GM18498 (cell line): ENCODE data around the gene RNF183.
"Not testable (repeated sequence)": the region's sequence is repeated elsewhere in the genome, so short reads cannot be mapped to it uniquely, and the experiment has no call there.

Experiments used
- ATAC-seq: cut with Tn5 transposase; IDR thresholded peaks from one replicate; pipeline ENCODE4 v1.9.1; 2021; ENCODE audit warnings: mild to moderate bottlenecking, moderate library complexity; ENCODE audit not compliant: unreplicated experiment

RNF183 gene

DNA sequence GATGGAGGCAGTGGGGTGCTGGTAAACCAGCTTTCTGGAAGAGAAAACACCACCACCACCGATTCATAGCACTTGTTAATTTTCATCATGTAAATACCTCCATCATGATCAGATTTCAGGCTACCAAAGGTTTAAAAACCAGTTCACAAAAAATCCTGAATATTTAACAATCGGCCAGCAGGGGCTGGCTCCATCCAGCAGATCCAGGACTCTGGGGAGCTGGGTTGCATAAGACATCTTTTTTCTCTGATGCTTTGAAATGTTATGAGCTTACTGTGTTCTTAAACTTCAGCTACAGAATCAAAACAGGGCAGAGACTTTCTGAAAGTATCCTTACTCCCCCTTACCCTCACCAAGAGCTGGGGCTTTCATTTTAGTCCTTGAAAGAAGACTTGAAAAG lies 14.6 kb upstream of the RNF183 start:
- ATAC-seq = no peak

DNA sequence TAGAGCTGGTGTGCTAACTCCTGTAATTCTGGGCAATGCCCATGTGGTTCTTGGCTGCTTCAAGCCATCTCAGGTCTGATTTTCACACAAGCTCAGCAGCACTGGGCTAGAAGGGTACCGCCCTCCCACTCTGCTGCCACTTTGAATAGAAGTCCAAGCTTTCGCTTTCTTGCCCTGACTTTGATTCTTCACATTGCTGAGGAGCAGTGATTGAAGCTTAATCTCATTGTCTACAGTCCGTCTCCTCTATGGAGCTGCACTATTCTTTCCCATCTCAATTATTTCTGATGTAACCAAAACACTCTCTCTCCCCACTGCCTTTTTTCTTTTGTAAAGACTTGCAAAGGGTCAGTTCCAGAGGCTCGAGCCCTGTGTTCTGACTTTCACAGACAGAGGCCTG lies 12.9 kb upstream of the RNF183 start:
- no peak for ATAC-seq

DNA sequence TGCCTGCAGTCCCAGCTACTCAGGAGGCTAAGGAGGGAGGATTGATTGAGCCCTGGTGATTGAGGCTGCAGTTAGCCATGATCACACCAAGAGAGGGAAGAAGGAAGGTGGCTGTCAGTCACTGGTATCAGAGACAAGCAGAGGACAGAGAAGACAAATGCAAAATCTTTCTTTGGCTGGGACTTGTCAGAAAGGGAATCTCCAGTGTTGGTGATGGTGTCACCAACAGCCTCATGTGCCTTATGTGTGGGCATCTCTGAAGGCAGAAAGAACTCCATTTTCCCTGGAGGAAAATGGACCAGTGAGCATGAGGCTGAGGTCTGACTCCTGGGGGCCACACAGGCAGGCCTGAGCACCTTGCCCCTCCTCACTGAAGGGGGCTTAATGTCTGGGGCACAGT lies 12.1 kb upstream of the RNF183 start:
- ATAC-seq = no peak

DNA sequence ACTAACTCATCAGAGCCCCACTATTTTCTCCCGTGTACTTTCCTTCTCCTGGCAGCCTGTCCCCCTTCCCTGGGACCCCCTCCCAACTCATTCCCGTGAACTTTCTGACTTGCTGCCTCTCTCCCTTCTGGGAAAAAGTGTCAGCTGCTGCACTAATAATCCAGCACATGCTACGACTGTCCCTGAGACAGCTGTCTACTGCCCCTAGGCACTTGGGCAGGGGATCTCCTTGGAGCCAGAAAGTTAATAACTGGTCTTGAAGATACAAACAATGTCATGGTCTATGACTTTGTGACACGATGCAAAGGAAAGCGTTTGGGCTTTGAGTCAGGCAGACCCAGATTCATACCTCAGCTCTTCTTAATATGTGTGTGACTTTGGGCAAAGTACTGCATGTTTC lies 10.1 kb upstream of the RNF183 start:
- no peak for ATAC-seq

DNA sequence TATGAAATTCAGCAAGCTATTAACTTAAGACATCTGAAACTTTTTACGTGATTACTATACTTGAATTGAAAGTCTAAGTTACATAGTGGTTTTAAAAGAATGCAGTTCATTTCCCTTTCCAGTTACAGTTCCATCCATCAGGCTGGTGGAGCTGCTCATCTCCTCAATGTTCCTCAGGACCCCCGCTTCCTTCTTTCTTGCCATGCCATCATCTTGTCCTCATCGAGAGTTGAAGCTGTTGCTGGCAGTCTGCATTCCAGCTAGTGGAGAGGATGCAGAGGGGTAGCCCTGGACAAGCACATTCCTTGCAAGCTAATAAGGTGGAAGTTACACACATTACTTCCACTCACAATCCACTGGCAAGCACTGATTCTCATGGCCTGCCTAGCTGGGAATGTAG lies 8.8 kb upstream of the RNF183 start:
- ATAC-seq = no peak

DNA sequence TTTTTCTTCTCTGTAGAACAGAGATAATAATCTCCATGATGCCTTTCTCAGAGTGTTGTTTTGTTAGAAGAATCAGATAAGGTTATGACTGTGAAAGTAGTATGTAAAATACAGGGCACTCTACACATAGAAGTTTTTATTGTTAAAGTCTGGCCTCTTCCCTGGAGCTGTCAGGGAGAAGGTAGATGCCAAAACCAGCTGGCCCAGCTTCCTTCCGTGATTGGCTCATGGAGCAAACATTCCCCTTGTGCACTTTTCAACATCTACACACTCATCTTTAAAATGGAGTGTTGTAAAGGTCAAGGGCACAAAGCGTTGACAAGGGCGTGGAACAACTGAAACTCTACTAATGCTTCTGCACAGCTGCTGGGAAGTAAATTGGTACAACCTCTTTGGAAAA lies 7.4 kb upstream of the RNF183 start:
- ATAC-seq = no peak

DNA sequence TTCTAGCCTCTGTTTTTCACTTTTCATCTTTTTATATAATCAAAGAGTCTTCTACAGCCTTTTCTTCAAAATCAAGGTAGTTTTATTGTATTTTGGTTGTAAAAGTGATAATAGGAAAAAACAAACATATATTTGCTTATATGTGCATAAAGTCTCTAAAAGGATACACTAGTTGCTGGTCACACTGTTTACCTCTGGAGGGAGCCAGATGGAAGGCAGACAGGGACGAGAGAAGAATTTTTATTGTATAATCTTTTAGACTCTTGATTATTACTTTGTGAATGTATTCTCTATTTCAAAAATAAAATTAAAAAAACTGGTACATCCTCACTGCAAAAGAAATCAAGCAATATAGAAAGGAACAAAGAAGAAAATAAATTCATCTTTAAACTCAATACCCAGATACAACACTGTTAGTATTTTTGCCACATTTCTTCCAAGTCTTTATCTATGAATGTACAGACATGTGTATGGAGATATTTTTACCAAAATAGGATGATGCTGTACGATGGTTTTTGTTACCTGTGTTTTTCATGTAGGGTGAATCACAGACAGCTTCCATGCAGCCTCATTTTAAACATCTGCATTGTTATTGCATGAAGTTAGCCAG lies 6.1 kb upstream of the RNF183 start:
- no peak for ATAC-seq

DNA sequence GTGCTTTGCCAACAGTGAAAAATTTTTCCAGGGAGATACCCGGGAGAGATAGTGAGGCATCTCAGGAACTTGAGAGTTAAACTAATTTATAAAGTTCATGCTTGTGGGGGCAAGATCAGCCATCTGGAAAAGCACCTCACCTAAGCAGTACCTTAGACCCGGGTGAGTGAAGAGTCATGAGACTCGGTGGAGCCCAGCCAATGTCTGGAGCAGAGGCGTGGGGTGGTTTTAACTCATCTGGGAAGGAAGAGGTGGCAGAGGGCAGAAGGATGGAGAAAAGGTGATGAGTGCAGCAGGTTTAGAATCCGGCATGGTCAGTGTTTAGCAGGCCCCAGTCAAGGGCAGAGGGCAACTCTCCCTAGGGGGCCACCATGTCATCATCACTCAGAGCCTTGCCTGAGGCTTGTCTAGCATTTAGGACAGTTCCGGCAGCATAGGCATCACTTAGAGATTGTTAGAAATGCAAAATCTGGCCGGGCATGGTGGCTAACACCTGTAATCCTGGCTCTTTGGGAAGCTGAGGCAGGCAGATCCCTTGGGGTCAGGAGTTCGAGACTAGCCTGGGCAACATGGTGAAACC lies 4.3 kb upstream of the RNF183 start:
- no peak for ATAC-seq

DNA sequence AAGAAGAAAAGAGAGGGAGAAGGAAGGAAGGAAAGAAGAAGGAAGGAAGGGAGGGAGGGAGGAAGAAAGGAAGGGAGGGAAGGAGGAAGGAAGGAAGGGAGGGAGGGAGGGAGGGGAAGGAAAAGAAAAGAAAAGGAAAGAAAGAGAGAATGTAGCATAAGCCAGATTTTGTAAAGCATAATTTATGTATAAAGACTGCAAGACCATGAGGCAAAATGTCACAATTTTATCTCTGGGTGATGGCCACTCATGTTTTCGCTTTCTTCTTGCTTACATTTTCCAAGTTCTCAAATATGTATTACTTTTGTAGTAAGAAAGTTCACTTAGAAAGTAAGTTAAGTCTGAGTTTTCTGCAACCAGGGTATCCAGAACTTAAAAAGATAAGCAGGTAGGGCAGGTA lies 3.4 kb upstream of the RNF183 start:
- ATAC-seq = no peak

DNA sequence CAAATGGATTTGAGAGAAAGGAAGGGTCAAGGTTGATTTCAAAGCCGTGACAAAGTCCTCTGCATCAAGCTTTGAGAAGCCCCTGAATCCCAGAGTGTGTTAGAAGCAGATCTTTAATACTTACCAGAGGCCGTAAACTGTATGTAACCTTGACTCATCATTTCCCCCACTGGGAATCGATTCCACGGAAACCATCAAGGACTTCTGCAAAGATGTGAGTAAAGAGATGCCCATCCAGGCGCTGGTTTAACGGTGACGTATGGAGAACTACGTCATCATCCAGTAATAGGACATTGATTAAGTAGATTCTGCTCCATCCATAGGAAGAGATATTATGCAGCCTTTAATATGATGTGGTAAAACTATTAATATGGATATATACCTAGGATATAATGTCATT lies 1.6 kb downstream of the RNF183 start:
- no peak for ATAC-seq

DNA sequence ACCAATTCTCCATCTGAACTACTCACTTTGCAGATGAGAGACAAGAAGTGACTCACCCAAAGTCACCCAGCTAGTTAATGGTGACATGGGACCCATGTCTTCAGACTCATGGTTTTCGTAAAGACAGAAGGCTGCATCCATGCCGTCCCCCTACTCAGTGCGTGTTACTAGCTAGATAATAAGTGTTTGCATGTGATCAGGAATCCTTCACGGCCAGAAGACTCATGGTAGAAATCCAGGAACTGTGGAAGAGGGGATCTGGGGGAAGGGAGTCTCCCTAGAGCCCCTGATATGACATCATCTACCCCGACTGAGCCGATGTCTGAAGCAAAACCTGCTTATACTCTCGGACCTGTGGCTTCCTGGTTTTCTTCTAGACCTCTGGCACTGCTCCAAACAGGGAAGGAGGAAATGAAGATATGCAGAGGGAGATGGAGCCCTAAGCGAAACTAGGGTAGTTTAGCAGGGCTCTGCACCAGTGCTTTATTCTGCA lies 3.3 kb downstream of the RNF183 start:
- ATAC-seq = no peak

DNA sequence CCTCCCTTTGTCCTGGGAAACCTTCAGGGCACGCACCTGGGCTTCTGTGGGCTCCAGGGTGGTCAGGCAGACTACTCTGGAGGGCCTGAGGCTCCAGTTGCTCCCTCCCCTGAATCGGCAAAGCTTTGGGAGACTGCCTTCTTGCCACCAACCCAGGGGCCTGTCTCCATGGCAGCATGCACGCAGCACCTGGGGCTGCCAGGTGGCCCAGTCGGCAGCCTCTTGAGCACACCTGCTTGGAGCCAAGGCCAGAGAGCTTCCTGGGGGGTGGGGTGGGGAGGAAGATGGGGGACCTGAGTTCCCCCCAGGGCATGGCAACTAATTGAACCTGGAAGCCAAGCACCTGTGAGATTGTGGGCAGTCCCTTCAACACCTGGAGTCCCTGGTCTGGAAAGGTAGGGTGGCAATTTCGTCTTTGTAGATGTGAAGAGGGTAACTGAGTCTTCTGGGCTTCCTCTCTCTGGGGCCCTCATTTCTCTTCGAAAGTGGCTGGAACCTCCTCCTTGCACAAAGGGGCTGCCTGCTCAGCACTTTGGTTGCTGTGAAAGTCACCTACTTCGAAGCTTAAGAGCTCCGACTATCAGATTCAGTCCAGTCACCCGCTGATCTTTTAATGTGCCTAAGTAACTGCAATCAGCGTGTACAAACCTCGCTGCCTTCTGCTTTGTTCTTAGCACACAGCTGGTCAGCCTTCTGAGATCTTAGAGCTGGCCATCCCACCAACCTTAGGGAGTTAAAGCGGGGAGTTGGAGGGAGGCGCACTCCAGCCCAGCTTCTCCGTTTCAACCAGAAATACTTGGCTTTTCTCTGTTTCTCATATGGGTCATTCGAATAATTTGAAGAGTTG lies 4.0 kb downstream of the RNF183 start:
- ATAC-seq = no peak

DNA sequence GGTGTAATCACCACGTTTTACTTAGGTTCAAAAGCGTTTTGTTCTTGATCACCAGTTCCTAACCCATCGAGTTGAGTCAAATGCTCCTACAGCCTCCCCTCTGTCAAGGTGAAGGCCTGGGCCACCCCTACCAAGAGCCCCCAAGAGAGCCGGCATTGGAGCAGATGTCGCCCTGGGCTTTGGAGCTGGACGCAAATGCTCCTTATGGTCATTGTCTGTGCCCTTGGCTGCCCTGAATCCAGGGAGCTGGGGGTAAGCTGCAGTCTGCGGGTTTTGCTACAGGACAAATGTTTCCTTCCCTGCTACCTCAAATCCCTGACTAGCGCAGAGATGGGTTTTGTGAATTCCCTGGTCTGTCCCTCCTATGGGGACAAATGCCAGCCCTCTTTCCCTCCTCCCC lies 4.9 kb downstream of the RNF183 start:
- no peak for ATAC-seq

DNA sequence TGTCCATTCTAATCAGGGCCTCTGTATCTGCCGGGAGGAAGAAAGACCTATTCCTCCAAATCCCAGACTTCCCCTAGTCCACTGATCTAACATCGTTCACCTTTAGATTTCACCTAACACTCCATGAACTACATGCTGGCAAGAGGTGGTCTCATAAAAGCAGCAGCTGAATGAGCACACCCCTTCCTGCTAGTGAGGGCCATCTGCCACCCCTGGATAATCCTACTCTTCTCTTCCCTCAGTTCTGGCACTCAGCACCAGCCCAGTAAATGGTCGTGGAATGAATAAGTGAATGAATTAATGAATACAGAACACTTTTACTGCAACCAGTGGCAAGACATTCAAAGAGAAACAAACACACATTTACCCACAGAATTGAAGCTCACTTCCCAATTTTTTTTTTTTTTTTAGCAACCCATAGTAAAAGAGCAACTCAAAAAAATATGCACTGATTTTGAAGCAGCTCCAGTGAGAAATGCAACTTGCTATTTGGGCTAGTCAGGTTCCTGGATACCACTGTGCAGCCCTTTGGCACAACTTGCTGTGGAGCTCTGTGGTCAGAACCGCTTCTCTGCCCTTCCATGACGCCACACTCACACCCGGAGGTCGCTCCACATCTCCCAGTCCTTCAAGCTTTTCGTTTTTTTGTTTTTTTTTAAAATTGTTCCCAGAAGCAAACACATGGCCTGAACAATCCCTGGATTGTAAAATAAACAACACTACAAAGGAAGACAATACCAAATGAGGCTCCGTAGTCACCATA lies 6.2 kb downstream of the RNF183 start:
- ATAC-seq = no peak

DNA sequence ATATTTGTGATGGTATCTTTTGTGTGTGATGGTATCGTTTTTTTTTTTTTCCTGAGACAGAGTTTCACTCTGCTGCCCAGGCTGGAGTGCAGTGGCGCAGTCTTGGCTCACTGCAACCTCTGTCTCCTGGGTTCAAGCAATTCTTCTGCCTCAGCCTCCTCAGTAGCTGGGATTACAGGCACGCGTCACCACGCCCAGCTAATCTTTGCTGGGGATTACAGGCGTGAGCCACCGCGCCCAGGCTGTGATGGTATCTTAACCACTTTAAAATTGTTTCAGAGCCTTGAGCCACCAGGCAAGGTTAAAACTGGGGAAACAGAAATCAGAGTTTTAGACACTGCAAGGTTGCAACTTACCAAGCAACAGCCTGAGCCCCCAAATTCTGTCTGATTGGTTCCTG lies 6.9 kb downstream of the RNF183 start:
- not testable (repeated sequence) for ATAC-seq

DNA sequence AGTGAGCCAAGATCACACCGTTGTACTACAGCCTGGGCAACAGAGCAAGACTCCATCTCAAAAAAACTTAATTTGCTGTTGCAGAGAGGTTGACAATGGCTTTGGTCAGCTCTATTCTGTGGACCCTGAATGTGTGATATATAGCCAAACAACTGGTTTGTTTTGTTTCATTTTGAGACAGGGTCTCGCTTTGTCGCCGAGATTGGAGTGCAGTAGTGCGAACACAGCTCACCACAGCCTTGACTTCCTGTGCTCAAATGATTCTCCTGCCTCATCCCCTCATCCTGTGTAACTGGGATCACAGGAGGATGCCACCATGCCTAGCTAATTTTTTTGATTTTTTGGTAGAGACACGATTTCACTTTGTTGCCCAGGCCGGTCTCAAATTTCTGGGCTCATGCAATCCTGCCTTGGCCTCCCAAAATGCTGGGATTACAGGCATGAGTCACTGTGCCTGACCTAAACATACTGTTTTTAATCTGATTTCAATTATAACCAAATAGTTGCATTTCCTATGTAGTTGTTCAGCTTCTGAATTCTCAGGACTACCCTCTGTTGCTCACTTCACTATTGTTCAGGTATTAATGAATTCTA lies 9.8 kb downstream of the RNF183 start:
- ATAC-seq = no peak

DNA sequence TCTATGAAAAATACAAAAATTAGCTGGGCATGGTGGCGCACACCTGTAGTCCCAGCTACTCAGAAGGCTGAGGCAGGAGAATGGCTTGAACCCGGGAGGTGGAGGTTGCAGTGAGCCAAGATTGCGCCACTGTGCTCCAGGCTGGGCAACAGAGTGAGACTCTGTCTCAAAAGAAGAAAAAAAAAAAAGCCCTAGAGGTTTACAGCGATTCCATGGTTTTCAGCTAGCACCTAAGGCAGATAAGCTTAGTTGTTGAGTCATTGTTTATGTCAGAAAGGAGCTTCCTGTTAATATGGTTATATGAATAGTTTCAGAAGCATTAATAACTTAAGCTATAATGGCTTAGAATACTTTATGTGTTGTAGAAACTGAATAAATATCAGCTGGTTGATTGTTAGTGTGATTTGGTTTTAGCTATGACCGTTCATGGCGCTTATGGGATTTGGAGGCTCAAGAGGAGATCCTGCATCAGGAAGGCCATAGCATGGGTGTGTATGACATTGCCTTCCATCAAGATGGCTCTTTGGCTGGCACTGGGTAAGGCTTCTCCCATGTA lies 13.0 kb downstream of the RNF183 start:
- no peak for ATAC-seq

DNA sequence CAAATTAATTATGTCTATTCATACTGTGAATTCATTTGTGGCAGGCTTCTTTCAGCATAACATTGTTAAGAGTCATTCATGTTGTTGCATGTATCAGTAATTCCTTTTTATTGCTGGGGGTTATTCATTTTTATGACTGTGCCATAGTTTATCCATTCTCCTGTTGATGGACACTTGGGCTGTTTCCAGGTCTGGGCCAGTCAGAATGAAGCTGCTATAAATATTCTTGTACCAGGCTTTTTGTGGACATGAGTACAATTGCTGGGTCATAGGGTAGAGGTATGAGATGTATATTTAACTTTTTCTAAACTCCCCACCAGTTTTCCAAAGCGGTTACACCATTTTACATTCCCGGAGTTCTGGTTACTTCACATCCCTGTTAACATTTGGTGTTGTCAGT lies 14.1 kb downstream of the RNF183 start:
- no peak for ATAC-seq

DNA sequence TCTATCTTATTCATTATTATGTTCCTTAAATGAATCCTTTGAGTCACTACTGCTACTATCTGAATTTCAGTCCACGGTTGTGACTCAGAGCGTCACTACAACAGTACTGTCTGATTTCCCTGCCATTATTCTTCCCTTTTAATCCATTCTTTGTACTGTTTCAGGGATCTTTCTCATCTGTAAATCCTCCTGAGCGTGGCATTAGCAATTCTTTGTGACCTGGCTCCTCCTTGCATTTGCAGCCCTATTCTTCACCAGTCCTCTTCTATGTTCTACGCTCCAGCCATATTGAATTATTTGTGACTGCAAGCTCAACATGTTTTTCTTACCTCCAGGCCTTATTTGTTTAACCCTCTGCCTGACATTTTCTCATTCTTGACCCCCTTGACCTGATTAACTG lies 21.8 kb downstream of the RNF183 start:
- no peak for ATAC-seq

DNA sequence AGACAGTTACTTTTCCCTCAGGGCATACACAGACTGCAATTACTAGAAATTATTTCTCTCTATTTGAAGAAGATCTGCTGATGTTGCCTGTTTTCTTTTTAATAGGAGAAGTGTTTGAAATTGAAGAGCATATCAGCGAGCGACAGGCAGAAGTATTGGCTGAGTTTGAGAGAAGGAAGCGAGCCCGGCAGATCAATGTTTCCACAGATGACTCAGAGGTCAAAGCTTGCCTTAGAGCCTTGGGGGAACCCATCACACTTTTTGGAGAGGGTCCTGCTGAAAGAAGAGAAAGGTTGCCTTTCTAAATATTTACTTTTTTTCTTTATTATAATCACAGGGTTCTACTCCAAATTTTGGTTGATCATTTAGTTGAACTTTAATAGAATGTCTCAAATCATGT lies 24.3 kb downstream of the RNF183 start:
- no peak for ATAC-seq
